NCI-H2227 treated with DMSO at 0.1 percent for 48 hours (cell line): ENCODE results near the gene COL20A1.
"Not testable (repeated sequence)": the region's sequence is repeated elsewhere in the genome, so short reads cannot be mapped to it uniquely, and the experiment has no call there.

Experiments used
- DNase-seq: peaks from one replicate; lab custom pipeline; 2025; lab: John Stamatoyannopoulos, UW

Gene COL20A1

GRCh38 chr20:63334356-63334755 lies 41.4 kb downstream of the COL20A1 start:
- DNase-seq: no peak

GRCh38 chr20:63335060-63335459 lies 42.1 kb downstream of the COL20A1 start:
- not testable (repeated sequence) for DNase-seq

GRCh38 chr20:63335711-63336110 lies 42.7 kb downstream of the COL20A1 start:
- DNase-seq: no peak

- no peak for DNase-seq
Observed at GRCh38 chr20:63336232-63336752, 43.3 kb downstream of the COL20A1 start.

DNA sequence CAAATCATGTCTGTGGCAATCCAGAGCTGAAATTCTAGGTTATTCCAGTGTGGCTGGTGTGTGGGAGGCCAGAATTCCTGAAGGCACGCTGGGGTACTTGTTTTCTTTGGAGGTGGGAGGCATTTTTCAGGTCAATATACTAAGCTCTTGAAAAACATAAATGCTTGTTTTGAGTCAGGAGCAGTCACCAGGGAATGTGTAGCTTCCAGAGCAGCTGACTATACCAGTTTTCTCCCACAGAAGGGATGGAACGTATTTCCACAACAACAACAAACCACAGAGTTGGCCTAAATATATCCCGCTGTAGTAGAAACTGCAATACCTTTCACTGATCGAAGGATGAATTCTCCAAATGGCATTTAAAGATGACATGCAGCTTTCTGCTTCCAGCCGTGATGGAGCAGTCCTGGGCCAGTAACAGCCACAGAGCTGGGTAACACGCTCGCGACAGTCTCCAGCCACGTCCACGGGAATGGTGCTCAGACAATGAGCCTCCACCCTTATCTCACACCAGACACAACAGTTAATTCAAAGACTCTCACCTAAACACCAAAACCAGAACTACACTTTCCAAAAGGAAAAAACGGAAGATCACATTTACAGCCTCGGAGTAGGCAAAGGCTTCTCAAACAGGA lies 44.9 kb downstream of the COL20A1 start:
- DNase-seq: no peak

- DNase-seq: not testable (repeated sequence)
Observed at GRCh38 chr20:63339154-63340094, 46.4 kb downstream of the COL20A1 start.

DNA sequence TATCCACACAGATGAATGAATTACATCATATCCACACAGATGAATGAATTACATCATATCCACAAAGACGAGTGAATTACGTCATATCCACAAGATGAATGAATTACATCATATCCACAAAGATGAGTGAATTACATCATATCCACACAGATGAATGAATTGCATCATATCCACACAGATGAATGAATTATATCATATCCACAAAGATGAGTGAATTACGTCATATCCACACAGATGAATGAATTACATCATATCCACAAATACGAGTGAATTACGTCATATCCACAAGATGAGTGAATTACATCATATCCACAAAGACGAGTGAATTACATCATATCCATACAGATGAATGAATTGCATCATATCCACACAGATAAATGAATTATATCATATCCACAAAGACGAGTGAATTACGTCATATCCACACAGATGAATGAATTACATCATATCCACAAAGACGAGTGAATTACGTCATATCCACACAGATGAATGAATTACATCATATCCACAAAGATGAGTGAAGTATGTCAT lies 47.2 kb downstream of the COL20A1 start:
- DNase-seq: not testable (repeated sequence)

DNA sequence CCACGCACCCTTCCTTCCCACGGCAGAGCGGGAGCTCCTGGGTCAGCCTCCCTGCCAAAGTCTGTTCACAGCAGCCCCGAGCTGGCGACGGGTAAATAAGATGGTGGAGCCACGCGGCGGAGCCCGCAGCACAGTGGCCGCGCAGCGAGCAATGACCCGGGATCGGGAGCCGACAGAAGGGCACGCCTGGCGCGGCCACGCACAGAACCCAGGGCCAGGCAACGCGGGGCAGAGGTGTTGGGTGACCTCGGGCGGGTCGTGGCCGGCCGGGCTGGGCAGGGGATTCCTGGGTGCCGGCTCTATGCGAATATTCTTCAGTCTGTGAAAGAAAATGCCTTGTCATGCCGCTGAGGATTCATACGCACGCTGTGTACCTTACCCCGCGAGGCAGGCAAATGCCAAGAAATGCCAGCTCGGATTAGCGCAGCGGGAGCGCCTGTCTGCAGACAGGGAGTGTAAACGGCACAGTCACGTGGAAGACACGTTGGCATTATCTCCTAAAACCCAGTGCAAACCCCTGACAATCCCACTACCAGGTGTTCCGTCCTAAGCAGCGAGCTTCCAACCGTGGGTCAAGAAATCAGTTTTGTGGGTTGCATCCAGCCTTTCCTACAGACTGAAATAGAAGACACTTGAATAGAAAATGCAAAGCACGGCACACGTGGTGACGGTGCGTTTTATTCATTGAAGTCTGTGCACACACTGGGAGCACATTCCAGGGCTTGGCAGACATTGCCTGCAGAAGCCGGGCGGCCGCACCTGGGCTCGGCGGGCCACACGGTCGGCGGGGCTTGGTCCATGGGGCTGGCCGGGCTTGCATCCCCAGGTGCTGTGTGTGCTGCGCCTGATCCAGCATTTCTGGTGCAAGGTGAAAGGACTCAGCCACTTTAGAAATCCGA lies 49.8 kb downstream of the COL20A1 start:
- DNase-seq: no peak

GRCh38 chr20:63343460-63344445 lies 50.8 kb downstream of the COL20A1 start:
- no peak for DNase-seq

- DNase-seq: no peak
Observed at GRCh38 chr20:63344616-63345327, 51.8 kb downstream of the COL20A1 start.

GRCh38 chr20:63345328-63346100 lies 52.5 kb downstream of the COL20A1 start:
- no peak for DNase-seq

DNA sequence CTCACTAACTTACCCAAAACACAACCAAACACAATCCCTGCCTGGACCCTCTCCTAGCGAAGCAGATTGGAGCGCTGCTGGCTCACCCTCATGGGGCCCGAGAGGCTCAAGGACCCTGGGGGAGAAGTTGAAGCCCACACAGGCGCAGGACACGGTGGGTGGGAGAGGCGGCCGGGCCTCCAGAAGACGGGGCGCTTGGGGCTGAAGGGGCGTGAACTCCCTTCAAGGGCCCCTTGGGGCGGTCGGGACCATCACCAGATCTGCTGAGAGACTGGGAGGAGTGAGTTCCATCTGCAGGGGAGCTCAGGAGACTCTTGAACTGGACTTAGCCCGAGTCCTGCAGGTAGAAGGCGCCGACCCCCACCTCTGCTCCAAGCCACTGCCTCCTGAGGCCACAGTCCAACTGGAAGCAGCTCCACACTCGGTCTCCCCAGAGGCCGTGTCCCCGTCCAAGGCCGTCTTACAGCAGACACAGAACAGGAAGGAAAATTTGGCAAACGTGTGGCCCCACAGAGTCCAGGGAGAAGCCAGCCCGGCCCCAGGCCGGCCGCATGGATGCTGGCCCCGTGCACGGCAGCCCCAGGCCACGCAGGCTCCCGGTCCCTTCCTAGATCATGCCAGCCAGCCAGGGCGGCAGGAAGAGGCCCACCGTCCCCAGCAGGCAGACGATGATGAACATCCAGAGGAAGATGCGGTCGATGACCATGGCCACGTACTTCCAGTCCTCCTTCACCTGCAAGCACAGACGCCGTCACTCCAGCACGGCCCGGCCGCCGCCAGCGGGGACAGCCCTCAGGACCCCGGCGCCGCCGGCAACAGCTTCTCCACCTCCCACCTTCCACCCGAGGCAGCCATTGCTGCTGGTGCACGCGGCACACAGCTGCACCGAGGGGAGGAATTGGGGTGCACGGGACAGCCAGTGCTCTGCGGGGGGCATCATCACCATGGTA lies 53.4 kb downstream of the COL20A1 start:
- DNase-seq: no peak

DNA sequence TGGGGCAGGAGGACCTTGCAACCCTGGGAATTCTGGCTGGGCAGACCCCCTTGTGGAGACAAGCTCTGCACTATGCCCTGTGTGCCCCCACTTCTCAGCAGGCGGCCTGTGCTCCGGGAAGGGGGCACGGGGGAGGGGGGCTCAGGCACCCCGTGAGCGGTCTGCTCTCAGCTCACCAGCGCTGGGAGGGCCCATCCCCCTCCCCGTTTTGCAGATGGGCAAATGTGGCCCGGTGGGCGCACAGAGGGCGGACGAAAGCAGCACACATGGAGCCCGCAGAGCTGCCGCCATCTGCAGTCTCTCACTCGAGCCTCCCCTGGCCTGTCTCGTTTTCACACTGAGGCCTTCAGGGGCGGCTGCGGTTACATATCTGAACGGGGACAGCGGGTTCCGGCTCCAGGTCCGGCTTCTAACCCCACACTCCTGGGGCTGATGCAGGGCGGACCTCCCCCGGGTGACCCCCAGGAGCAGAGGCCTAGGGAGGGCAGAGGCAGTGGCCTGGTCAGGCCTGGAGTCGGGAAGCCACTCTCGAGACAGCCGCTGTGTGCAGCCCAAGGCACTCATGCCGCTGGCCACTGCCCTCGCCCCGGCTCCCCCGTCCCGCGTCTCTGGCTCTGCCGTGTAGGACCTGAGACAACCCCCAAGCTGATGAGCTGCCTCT lies 54.2 kb downstream of the COL20A1 start:
- no peak for DNase-seq

GRCh38 chr20:63347950-63348827 lies 55.2 kb downstream of the COL20A1 start:
- DNase-seq: no peak

DNA sequence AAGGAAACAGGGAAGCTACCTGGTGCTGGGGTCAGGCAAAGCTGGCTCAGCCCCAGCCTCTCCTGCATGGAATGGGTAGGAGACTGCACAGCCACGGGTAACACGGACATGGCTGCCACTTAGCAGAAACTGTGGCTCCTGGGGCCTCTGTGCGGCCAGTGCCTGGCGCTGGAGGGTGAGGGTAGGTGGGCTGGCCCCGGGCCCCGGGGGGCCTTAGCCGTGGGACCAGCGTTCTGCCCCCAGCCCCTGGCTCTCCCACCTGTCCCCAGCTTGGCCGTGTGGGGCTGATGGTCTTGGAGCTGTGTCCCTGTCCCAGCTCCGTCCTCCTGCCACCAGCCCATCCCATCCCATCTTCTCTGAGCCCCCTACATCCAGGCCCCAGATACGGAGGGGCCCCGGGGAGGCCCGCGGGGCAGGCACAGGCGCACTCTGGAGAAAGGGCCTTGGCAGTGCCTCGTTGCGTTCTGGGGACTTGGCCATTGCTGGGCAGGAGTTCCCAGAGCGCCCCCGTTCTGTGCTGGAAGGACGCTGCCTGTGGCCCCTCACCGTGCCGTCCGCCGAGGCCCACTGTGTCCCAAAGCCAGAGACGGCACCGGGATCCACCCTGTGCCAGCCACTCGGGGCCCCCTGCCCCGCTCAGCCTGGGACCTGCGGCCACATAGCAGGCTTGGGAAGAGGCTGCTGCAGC lies 56.0 kb downstream of the COL20A1 start:
- DNase-seq: no peak

DNA sequence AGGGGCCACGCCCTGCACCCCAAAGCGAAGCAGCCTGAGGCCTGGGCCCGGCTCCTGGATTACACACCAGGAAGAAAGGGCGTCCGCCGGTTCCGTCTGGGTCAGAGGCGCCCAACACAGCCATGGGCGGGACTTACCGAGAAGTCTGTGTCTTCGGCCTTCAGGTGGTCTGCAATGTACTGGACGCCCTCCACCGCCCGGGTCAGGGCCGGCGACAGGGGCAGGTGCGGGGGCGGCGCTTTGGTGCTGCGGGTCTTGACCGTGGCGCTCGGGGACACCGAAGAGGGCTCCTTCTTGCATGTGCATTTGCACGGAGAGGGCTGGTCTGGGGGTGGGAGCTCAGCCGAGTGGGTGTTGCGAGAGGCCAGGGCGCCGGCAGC lies 56.5 kb downstream of the COL20A1 start:
- no peak for DNase-seq
